IMR-90 (cell line): ENCODE data around the gene OR2A12. TPM values are rescaled to one million over a fixed set of nuclear protein-coding genes. Genes with fewer than 3 reads are reported as not detected.

Experiments
- ATAC-seq: fragments of 200-7000 bp; cut with Tn5 transposase; 2 replicates; pipeline ENCODE4 v1.9.1; 2020; ENCODE audit warnings: low read depth, mild to moderate bottlenecking, moderate library complexity
- BruUV-seq: library from RNA; stranded (reverse); fragments of 400-500 nt; replicated peaks from 2 replicates; lab custom pipeline; 2021; lab: Mats Ljungman, UMichigan
- CTCF ChIA-PET: fragments of 300-600 bp; formaldehyde crosslinking; extraction: SDS; loops from one replicate; lab custom pipeline; 2021; ENCODE audit warnings: antibody characterized with exemption; lab: Yijun Ruan, JAX
- POLR2A ChIA-PET: fragments of 300-600 bp; sonication (Branson Sonifier 250); formaldehyde crosslinking; loops from one replicate; lab custom pipeline; 2022; ENCODE audit warnings: antibody characterized with exemption; ENCODE audit not compliant: unreplicated experiment; lab: Charles Lee
- DNase-seq: peaks from one replicate; pipeline ENCODE4 v3.0.0; 2013
- H2AFZ ChIP-seq: replicated peaks from 2 replicates; pipeline ENCODE3; 2013; ENCODE audit warnings: low read length, mild to moderate bottlenecking; ENCODE audit not compliant: poor library complexity
- H2AK5ac ChIP-seq: 2 replicates; pipeline ENCODE4 v1.6.1; 2013; ENCODE audit warnings: low read depth, low read length, inconsistent platforms
- H2AK9ac ChIP-seq: replicated peaks from 2 replicates; pipeline ENCODE3; 2013; ENCODE audit warnings: mild to moderate bottlenecking, low read depth, low read length, moderate library complexity; ENCODE audit not compliant: poor library complexity
- H2BK120ac ChIP-seq: 2 replicates; pipeline ENCODE4 v1.6.1; 2013; ENCODE audit warnings: low read depth, low read length, inconsistent platforms
- H2BK15ac ChIP-seq: 3 replicates; pipeline ENCODE4 v1.6.1; 2013; ENCODE audit warnings: low read depth, low read length, inconsistent platforms
- H2BK20ac ChIP-seq: 2 replicates; pipeline ENCODE4 v1.6.1; 2013; ENCODE audit warnings: low read depth, mild to moderate bottlenecking, inconsistent platforms, low read length, moderate library complexity
- H2BK5ac ChIP-seq: 2 replicates; pipeline ENCODE4 v1.6.1; 2013; ENCODE audit warnings: mild to moderate bottlenecking, low read depth, low read length, inconsistent platforms; ENCODE audit not compliant: poor library complexity, severe bottlenecking
- H3K14ac ChIP-seq: replicated peaks from 2 replicates; pipeline ENCODE4 v1.6.1; 2013; ENCODE audit warnings: low read depth, low read length, inconsistent platforms
- H3K18ac ChIP-seq: 2 replicates; pipeline ENCODE4 v1.6.1; 2013; ENCODE audit warnings: low read depth, low read length, control low read depth
- H3K23ac ChIP-seq: 2 replicates; pipeline ENCODE4 v1.6.1; 2013; ENCODE audit warnings: low read depth, low read length, inconsistent platforms
- H3K27ac ChIP-seq: 2 replicates; pipeline ENCODE4 v1.5.1; 2013; ENCODE audit warnings: mild to moderate bottlenecking, control low read depth, low read length; ENCODE audit not compliant: insufficient read depth
- H3K27me3 ChIP-seq: 2 replicates; pipeline ENCODE4 v1.6.1; 2013; ENCODE audit warnings: low read length; ENCODE audit not compliant: control insufficient read depth, insufficient read depth
- H3K36me3 ChIP-seq: 2 replicates; pipeline ENCODE4 v1.6.1; 2013; ENCODE audit warnings: low read length, mixed read lengths; ENCODE audit not compliant: control insufficient read depth, insufficient read depth
- H3K4ac ChIP-seq: 2 replicates; pipeline ENCODE4 v1.6.1; 2013; ENCODE audit warnings: low read depth, low read length, inconsistent platforms
- H3K4me1 ChIP-seq: 2 replicates; pipeline ENCODE4 v1.6.1; 2013; ENCODE audit warnings: low read length, mixed read lengths; ENCODE audit not compliant: control insufficient read depth, insufficient read depth
- H3K4me2 ChIP-seq: 2 replicates; pipeline ENCODE4 v1.6.1; 2013; ENCODE audit warnings: low read depth, mild to moderate bottlenecking, control low read depth, low read length, moderate library complexity
- H3K4me3 ChIP-seq: 2 replicates; pipeline ENCODE4 v1.5.1; 2013; ENCODE audit warnings: low read depth, mild to moderate bottlenecking, control low read depth, low read length, moderate library complexity; ENCODE audit not compliant: insufficient read depth
- H3K56ac ChIP-seq: 2 replicates; pipeline ENCODE4 v1.6.1; 2013; ENCODE audit warnings: low read length, inconsistent platforms; ENCODE audit not compliant: insufficient read depth; ENCODE audit errors: extremely low read depth
- H3K79me1 ChIP-seq, 2 experiments: 2 replicates each; pipeline ENCODE4 v1.6.1; 2013; ENCODE audit warnings: low read length in 2 of 2, inconsistent platforms in 1 of 2, low read depth in 1 of 2
- H3K9ac ChIP-seq: 2 replicates; pipeline ENCODE4 v1.6.1; 2013; ENCODE audit warnings: low read depth, low read length, control low read depth
- H3K9me1 ChIP-seq: 2 replicates; pipeline ENCODE4 v1.6.1; 2013; ENCODE audit warnings: low read length, inconsistent platforms; ENCODE audit not compliant: insufficient read depth
- H3K9me3 ChIP-seq: 2 replicates; pipeline ENCODE4 v1.6.1; 2013; ENCODE audit warnings: low read length; ENCODE audit not compliant: control insufficient read depth, insufficient read depth
- H4K20me1 ChIP-seq: 2 replicates; pipeline ENCODE4 v1.6.1; 2013; ENCODE audit warnings: low read length, inconsistent platforms; ENCODE audit not compliant: insufficient read depth
- H4K5ac ChIP-seq: 2 replicates; pipeline ENCODE4 v1.6.1; 2013; ENCODE audit warnings: mild to moderate bottlenecking, low read depth, low read length, control low read depth
- H4K8ac ChIP-seq, 2 experiments: 2 replicates each; pipeline ENCODE4 v1.6.1; 2013; ENCODE audit warnings: low read depth in 2 of 2, low read length in 2 of 2, control low read depth in 1 of 2, inconsistent platforms in 1 of 2
- H4K91ac ChIP-seq: 2 replicates; pipeline ENCODE4 v1.6.1; 2013; ENCODE audit warnings: low read depth, low read length, inconsistent platforms; ENCODE audit not compliant: insufficient read depth
- BHLHE40 ChIP-seq: fragments of 150-350 bp; IDR thresholded peaks from 2 replicates; pipeline ENCODE4 v1.6.1; 2016; ENCODE audit warnings: mild to moderate bottlenecking, low read depth, low read length
- NFE2L2 ChIP-seq: fragments of 150-350 bp; IDR thresholded peaks from 2 replicates; pipeline ENCODE4 v1.6.1; 2016; ENCODE audit warnings: low read depth, mild to moderate bottlenecking, low read length
- POLR2A ChIP-seq: IDR thresholded peaks from 2 replicates; pipeline ENCODE4 v1.6.1; 2012; ENCODE audit warnings: mild to moderate bottlenecking, low read depth, low read length
- RAD21 ChIP-seq: IDR thresholded peaks from 2 replicates; pipeline ENCODE4 v1.6.1; 2012; ENCODE audit warnings: low read length, improper control_type of control experiment
- SMC3 ChIP-seq: fragments of 150-350 bp; IDR thresholded peaks from 2 replicates; pipeline ENCODE4 v1.6.1; 2016; ENCODE audit warnings: low read depth, mild to moderate bottlenecking, antibody characterized with exemption, low read length, moderate library complexity
- WGBS, 2 experiments: methylation state at CpG; one replicate each; pipeline versions ENCODE4 v1.1.5 to v1.1.7; 2013; ENCODE audit warnings: missing lambda C conversion rate in 2 of 2; ENCODE audit not compliant: insufficient read length in 1 of 2; ENCODE audit errors: extremely low coverage in 2 of 2; 5-methylcytosine and 5-hydroxymethylcytosine counted together
- dilution Hi-C: fragments of 300-500 bp; cut with HindIII; formaldehyde crosslinking; loops from one replicate; pipeline ENCODE4 v1.14.3; 2018; ENCODE audit warnings: low sequenced_read_pairs; ENCODE audit not compliant: unreplicated experiment
- in situ Hi-C: fragments of 300-500 bp; cut with MboI; formaldehyde crosslinking; loops from 3 replicates; pipeline ENCODE4 v1.14.3; 2019; ENCODE audit warnings: low sequenced_read_pairs, inconsistent platforms, mixed read lengths
- intact Hi-C: fragments of 100-400 bp; cut with micrococcal nuclease; formaldehyde crosslinking; loops from 2 replicates; pipeline ENCODE4 v1.10.0; 2022
- polyA plus RNA-seq, 3 experiments: library from polyadenylated mRNA; depleted of rRNA; stranded (reverse); fragments of >200 nt; gene quantifications; 2 replicates each; pipeline ENCODE4 v1.2.3, GENCODE V29; 2012; ENCODE audit warnings: low replicate concordance in 1 of 3
- total RNA-seq: library from RNA; depleted of rRNA; stranded (reverse); fragments of >200 nt; gene quantifications from 2 replicates; pipeline ENCODE4 v1.2.3, GENCODE V29; 2012

Gene OR2A12
- total and polyA plus RNA-seq, 2 of the 4 experiments (the other 2 are of a cell fraction), result not detected

GRCh38 chr7:144037414-144038035 is 48.6 kb upstream of the OR2A12 start:
- no peak overlapping the region for H2AK9ac ChIP-seq
- ATAC-seq (no peak), DNase-seq (no peak)
- no peaks in the 10 kb centered on the region for H4K20me1 ChIP-seq
- no peak overlapping the region for H4K5ac ChIP-seq
- ChIA-PET CTCF (interaction anchor here (0.7 to 1.1 kb wide), 2 partner anchors 10 to 90 kb away, joined by 3 read pairs; no protein-coding TSS in a partner anchor), POLR2A (no interaction called here)
- no peak overlapping the region for H2BK120ac ChIP-seq
- no TSS peak for BruUV-seq
- no peaks in the 10 kb centered on the region for H3K9me1 ChIP-seq
- no peak overlapping the region for H3K14ac ChIP-seq
- H4K91ac ChIP-seq, result no peak overlapping the region
- dilution Hi-C loops, result no loop called here
- intact Hi-C loops, result no loop called here
- no peak overlapping the region for H3K18ac ChIP-seq
- H3K4ac ChIP-seq, result no peak overlapping the region
- no peak overlapping the region for H3K56ac ChIP-seq
- no peak overlapping the region for H4K8ac ChIP-seq
- no peak overlapping the region for H2BK15ac ChIP-seq
- H3K79me1 ChIP-seq, result no peaks in the 10 kb centered on the region
- in situ Hi-C loops, result no loop called here
- no peak overlapping the region for H3K9ac ChIP-seq
- H3K4me2 ChIP-seq, result no peak overlapping the region
- H3K23ac ChIP-seq, result no peak overlapping the region
- H3K9me3 ChIP-seq, result no peaks in the 10 kb centered on the region
- H2BK5ac ChIP-seq, result no peak overlapping the region
- H3K27me3 ChIP-seq, result no peaks in the 10 kb centered on the region
- H3K27ac ChIP-seq, result no peak overlapping the region
- H2AFZ ChIP-seq, result no peak overlapping the region
- WGBS, 2 experiments, result no CpG with 5 or more reads among the region's 1 CpG
- H3K4me3 ChIP-seq, result no peak overlapping the region
- TF ChIP-seq NFE2L2 (no peak), RAD21 (no peak), SMC3 (no peak), POLR2A (no peak), BHLHE40 (no peak)
- no peaks in the 10 kb centered on the region for H3K4me1 ChIP-seq
- no peak overlapping the region for H2AK5ac ChIP-seq
- no peaks in the 10 kb centered on the region for H3K36me3 ChIP-seq
- H2BK20ac ChIP-seq, result no peak overlapping the region
